ENCODE data around the gene C2CD3. TPM values are rescaled to one million over a fixed set of nuclear protein-coding genes. Genes with fewer than 3 reads are reported as not detected.
"Not testable (repeated sequence)": the region's sequence is repeated elsewhere in the genome, so short reads cannot be mapped to it uniquely, and the experiment has no call there.

Gene C2CD3
- polyA plus RNA-seq, 1 experiment = 10.3 TPM

DNA sequence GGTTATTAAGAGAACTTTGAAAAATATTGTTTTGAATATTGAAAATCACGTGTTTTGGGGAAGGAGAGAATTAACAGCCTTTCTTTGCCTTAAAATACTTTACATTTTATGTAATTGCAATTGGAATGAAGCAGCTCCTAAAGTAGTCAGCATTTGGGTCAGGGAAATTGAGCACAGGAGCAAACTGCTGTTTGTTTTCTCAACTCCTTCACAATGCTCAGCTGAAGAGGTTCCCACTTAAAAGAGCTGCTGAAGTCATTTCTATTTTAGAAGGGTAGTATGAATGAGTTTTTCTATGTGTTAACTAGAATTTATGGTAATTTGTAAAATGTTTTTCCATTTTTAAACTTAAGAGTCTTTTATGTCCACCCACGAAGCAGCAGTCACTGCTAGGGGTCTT is 180.1 kb downstream of the C2CD3 start:
- POLR2A ChIA-PET = no interaction called here
- no peak overlapping the region for H3K4me3 ChIP-seq (ENCODE audit: low read depth, low read length)
- H3K27me3 ChIP-seq (ENCODE audit: control insufficient read depth, insufficient read depth, low read length) = no peaks in the 10 kb centered on the region
- CTCF ChIA-PET = no interaction called here
- TF ChIP-seq, protein P1, sequence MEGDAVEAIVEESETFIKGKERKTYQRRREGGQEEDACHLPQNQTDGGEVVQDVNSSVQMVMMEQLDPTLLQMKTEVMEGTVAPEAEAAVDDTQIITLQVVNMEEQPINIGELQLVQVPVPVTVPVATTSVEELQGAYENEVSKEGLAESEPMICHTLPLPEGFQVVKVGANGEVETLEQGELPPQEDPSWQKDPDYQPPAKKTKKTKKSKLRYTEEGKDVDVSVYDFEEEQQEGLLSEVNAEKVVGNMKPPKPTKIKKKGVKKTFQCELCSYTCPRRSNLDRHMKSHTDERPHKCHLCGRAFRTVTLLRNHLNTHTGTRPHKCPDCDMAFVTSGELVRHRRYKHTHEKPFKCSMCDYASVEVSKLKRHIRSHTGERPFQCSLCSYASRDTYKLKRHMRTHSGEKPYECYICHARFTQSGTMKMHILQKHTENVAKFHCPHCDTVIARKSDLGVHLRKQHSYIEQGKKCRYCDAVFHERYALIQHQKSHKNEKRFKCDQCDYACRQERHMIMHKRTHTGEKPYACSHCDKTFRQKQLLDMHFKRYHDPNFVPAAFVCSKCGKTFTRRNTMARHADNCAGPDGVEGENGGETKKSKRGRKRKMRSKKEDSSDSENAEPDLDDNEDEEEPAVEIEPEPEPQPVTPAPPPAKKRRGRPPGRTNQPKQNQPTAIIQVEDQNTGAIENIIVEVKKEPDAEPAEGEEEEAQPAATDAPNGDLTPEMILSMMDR (IDR thresholded peaks at IDR 0.05; ENCODE audit: insufficient read depth, low read depth, low read length) = no peak
- no peak for DNase-seq (ENCODE audit: low read depth)
- no peaks in the 10 kb centered on the region for H3K36me3 ChIP-seq (ENCODE audit: control insufficient read depth, insufficient read depth, low read length)

DNA sequence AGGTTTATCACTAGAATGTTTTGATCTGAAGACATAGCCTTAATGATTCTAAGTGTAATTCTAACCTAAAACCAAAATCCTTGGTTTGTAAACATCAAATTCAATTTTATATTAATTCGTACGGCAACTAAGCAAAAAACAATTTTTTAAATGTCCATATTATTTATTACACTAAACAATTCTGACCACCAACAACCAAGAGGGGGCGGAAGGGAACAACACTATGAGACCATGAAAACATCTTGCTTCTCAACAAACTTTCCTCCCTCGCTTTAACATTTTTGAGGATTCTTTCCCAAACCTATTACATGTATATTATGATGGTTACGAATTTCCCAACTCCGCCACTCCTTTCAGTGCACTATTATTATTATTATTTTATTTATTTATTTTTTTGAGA is 181.6 kb downstream of the C2CD3 start:
- no peaks in the 10 kb centered on the region for H3K27me3 ChIP-seq (ENCODE audit: control insufficient read depth, insufficient read depth, low read length)
- ChIA-PET CTCF (no interaction called here), POLR2A (no interaction called here)
- TF ChIP-seq, protein P1 (IDR thresholded peaks at IDR 0.05; ENCODE audit: insufficient read depth, low read depth, low read length) = no peak
- no peaks in the 10 kb centered on the region for H3K36me3 ChIP-seq (ENCODE audit: control insufficient read depth, insufficient read depth, low read length)
- no peak for DNase-seq (ENCODE audit: low read depth)
- no peak overlapping the region for H3K4me3 ChIP-seq (ENCODE audit: low read depth, low read length)

DNA sequence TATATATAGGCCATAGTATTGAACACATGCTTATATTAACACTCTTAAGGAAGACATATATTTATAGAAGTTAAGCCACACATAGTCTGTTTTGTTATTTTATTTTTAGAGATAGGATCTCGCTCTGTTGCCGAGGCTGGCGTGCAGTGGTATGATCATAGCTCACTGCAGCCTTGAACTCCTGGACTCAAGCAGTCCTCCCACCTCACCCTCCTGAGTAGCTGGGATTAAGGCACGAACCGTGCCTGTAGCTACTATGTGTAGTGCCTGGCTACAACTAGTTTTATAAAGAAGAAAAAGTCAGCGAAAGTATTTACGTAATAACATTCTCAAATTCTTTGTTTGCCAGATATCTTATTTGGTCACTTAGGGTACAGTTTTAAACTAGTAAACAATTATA is 182.6 kb downstream of the C2CD3 start:
- ChIA-PET CTCF (no interaction called here), POLR2A (no interaction called here)
- no peak for DNase-seq (ENCODE audit: low read depth)
- Histone ChIP-seq H3K36me3 (ENCODE audit: control insufficient read depth, insufficient read depth, low read length) (no peaks in the 10 kb centered on the region), H3K4me3 (ENCODE audit: low read depth, low read length) (no peak overlapping the region), H3K27me3 (ENCODE audit: control insufficient read depth, insufficient read depth, low read length) (no peaks in the 10 kb centered on the region)
- TF ChIP-seq, protein P1 (IDR thresholded peaks at IDR 0.05; ENCODE audit: insufficient read depth, low read depth, low read length) = no peak

DNA sequence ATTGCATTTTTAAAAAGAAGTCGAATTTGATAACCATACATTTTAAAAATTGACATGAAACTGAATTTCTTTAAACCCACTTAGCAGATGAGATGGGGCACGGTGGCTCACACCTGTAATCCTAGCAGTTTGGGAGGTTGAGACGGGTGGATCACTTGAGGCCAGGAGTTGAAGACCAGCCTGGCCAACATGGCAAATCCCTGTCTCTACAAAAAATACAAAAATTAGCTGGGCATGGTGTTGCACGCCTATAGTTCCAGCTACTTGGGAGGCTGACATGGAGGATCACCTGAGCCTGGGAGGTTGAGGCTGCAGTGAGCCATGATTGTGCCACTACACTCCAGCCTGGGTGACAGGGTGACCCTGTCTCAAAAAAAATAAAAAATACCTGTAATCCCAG is 185.1 kb downstream of the C2CD3 start:
- H3K27me3 ChIP-seq (ENCODE audit: control insufficient read depth, insufficient read depth, low read length); H3K36me3 ChIP-seq (ENCODE audit: control insufficient read depth, insufficient read depth, low read length); H3K4me3 ChIP-seq (ENCODE audit: low read depth, low read length); DNase-seq (ENCODE audit: low read depth); CTCF ChIA-PET; POLR2A ChIA-PET: not testable (repeated sequence)

DNA sequence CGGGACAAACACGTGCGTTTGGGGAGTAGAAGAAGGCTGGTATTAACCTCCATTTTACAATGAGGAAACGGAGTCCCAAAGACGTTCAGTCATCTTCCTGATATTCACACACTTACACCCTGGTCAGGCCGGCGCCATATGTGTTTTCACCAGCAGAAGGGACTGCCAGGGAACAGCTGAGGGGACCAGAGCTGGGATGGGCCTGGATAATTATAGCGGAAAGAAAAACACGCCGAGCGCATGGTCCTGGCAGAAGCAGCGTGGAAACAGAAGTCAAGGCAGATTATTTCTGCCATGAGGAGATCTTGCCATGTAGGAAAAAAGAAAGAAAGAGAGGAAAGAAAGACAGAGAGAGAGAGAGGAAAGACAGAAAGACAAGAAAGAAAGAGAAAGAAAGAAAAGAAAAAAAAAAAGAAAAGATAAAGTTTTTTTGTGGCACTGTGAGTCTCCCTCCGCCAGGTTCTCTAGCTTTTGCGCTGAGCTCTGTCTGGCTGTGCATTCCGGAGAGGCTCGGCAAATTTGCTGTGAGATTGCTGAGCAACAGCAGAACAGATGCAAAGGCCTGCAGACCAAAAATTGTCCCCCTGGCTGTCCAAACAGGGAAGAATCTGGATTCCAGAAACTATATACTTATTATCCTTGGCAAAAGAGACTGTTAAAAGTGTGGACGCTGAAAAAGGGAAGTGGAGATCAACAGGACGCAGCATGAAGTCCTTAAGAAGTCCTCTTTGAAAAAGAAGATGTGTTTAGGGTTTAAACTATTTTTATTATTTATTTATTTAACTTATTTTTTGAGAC is 186.9 kb downstream of the C2CD3 start:
- no peaks in the 10 kb centered on the region for H3K27me3 ChIP-seq (ENCODE audit: control insufficient read depth, insufficient read depth, low read length)
- H3K4me3 ChIP-seq (ENCODE audit: low read depth, low read length) = peak overlapping the region; percentile 67
- TF ChIP-seq, protein P1 (IDR thresholded peaks at IDR 0.05; ENCODE audit: insufficient read depth, low read depth, low read length) = no peak
- CTCF ChIA-PET = interaction anchor here (0.9 kb wide), 1 partner anchor 21 kb away, joined by 3 read pairs; no protein-coding TSS in a partner anchor
- POLR2A ChIA-PET = no interaction called here
- DNase-seq (ENCODE audit: low read depth) = no peak
- no peaks in the 10 kb centered on the region for H3K36me3 ChIP-seq (ENCODE audit: control insufficient read depth, insufficient read depth, low read length)
